ENCODE data around the gene MPPED1.

Gene MPPED1

DNA sequence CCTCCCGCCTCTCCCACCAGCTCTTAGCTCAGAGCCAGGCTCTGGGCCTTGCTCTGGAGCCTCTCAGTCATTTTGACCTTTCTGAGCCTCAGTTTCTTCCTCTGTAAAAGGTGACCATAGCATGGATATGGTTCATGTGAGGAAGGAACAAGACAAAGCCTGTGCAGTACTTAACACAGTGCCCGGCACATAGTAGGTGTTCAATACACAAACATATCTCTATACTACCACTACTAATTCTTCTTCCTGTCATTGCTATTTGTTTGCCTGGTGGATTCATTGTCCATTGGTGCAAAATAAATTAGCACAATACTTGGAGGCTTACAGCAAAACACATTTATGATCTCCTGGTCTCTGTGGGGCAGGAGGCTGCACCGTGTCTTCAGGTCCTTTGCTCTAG, 21.6 kb upstream of the MPPED1 start:
- Mint-ChIP-seq H3K4me3 (no peak overlapping the region), H3K9me3 (no peaks in the 10 kb centered on the region), H3K27ac (no peak overlapping the region), H3K36me3 (ENCODE audit: low read depth) (no peaks in the 10 kb centered on the region), H3K4me1 (peaks cover 20% of the 10 kb centered on the region), H3K27me3 (ENCODE audit: low read depth, poor library complexity) (peaks cover 48% of the 10 kb centered on the region)
- TF ChIP-seq CTCF (IDR thresholded peaks at IDR 0.05): no peak
- no peak for DNase-seq

- H3K27me3 Mint-ChIP-seq (ENCODE audit: low read depth, poor library complexity): peaks cover 41% of the 10 kb centered on the region
- no peak for TF ChIP-seq CTCF (IDR thresholded peaks at IDR 0.05)
- H3K4me3 Mint-ChIP-seq: no peak overlapping the region
- no peak overlapping the region for H3K27ac Mint-ChIP-seq
- peaks cover 20% of the 10 kb centered on the region for H3K4me1 Mint-ChIP-seq
- no peak for DNase-seq
- no peaks in the 10 kb centered on the region for H3K36me3 Mint-ChIP-seq (ENCODE audit: low read depth)
- no peaks in the 10 kb centered on the region for H3K9me3 Mint-ChIP-seq
These were observed 20.9 kb upstream of the MPPED1 start for GRCh38 chr22:43390872-43391271.

GRCh38 chr22:43391306-43391705, 20.5 kb upstream of the MPPED1 start:
- H3K9me3 Mint-ChIP-seq: no peaks in the 10 kb centered on the region
- H3K27ac Mint-ChIP-seq: no peak overlapping the region
- no peaks in the 10 kb centered on the region for H3K36me3 Mint-ChIP-seq (ENCODE audit: low read depth)
- H3K27me3 Mint-ChIP-seq (ENCODE audit: low read depth, poor library complexity): peaks cover 36% of the 10 kb centered on the region
- H3K4me3 Mint-ChIP-seq: no peak overlapping the region
- peaks cover 20% of the 10 kb centered on the region for H3K4me1 Mint-ChIP-seq
- no peak for DNase-seq
- no peak for TF ChIP-seq CTCF (IDR thresholded peaks at IDR 0.05)

GRCh38 chr22:43392385-43392989, 19.3 kb upstream of the MPPED1 start:
- DNase-seq: no peak
- H3K4me3 Mint-ChIP-seq: no peak overlapping the region
- no peaks in the 10 kb centered on the region for H3K36me3 Mint-ChIP-seq (ENCODE audit: low read depth)
- H3K27ac Mint-ChIP-seq: peak overlapping the region; percentile 44
- H3K4me1 Mint-ChIP-seq: peaks cover 20% of the 10 kb centered on the region
- H3K27me3 Mint-ChIP-seq (ENCODE audit: low read depth, poor library complexity): peaks cover 25% of the 10 kb centered on the region
- no peaks in the 10 kb centered on the region for H3K9me3 Mint-ChIP-seq
- no peak for TF ChIP-seq CTCF (IDR thresholded peaks at IDR 0.05)

DNA sequence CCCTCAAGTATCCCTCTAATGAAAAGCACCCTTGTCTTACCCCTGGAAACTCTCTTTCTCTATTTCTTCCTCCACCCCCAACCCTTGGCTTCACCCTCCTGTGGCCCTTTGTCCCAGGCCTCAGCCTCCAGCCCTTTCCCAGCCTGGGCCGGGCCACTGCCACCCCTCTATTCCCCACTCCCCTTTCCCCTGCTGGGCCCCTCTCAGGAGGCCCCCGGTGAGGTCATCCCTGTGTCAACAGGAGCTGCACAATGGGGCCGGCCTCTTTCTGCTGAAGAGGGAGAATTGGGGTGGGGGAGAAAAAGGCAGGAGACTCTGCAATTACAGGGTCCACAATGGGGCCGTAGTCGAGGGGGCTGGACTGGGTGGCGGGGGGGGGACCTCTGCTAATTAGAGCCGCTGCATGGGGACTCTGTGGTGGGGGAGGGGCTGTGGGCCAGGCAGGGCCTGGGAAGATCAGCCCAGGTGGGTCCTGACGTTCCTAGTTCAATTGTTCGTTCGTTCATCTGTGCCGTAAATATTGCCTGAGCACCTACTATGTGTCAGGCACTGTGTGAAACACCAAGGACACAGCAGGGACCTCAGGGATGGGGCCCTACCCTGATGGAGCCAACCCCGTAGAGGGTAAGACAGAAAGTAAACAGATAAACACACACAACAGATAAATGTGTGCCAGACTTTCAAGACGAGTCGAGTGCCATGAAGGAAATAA, 18.5 kb upstream of the MPPED1 start:
- DNase-seq: no peak
- Mint-ChIP-seq H3K4me3 (no peak overlapping the region), H3K27ac (no peak overlapping the region), H3K36me3 (ENCODE audit: low read depth) (no peaks in the 10 kb centered on the region), H3K4me1 (peaks cover 20% of the 10 kb centered on the region), H3K27me3 (ENCODE audit: low read depth, poor library complexity) (peaks cover 22% of the 10 kb centered on the region), H3K9me3 (no peaks in the 10 kb centered on the region)
- TF ChIP-seq CTCF (IDR thresholded peaks at IDR 0.05): no peak
